Astrocyte (in vitro differentiated cells and primary cell): Measurements from ENCODE around the gene EPB41L3. TPM values are rescaled to one million over a fixed set of nuclear protein-coding genes. Genes with fewer than 3 reads are reported as not detected.

Source experiments
- DNase-seq: peaks from one replicate; pipeline ENCODE4 v3.0.0-alpha.2; 2010; ENCODE audit warnings: low read depth
- FAIRE-seq: peaks from 2 replicates; lab custom pipeline; 2011; peaks lifted over from hg19 to GRCh38; lab: Jason Lieb, UNC
- H2AFZ ChIP-seq: 2 replicates; pipeline ENCODE4 v1.6.0; 2012; ENCODE audit warnings: low read depth, low read length, inconsistent platforms
- H3K27ac ChIP-seq: 2 replicates; pipeline ENCODE4 v1.5.1; 2011; ENCODE audit warnings: low read depth, low read length, inconsistent platforms
- H3K27me3 ChIP-seq: 2 replicates; pipeline ENCODE4 v1.6.0; 2011; ENCODE audit warnings: low read length, inconsistent platforms; ENCODE audit not compliant: insufficient read depth
- H3K36me3 ChIP-seq: 2 replicates; pipeline ENCODE4 v1.5.1; 2011; ENCODE audit warnings: low read length, inconsistent platforms; ENCODE audit not compliant: insufficient read depth
- H3K4me1 ChIP-seq: 2 replicates; pipeline ENCODE4 v1.5.1; 2011; ENCODE audit warnings: low read length, inconsistent platforms; ENCODE audit not compliant: insufficient read depth
- H3K4me2 ChIP-seq: 2 replicates; pipeline ENCODE4 v1.6.0; 2012; ENCODE audit warnings: low read length, inconsistent platforms
- H3K4me3 ChIP-seq: 2 replicates; pipeline ENCODE4 v1.5.1; 2011; ENCODE audit warnings: low read depth, mild to moderate bottlenecking, low read length, inconsistent platforms; ENCODE audit not compliant: insufficient read depth
- H3K79me2 ChIP-seq: 2 replicates; pipeline ENCODE4 v1.6.0; 2012; ENCODE audit warnings: mild to moderate bottlenecking, low read length, inconsistent platforms; ENCODE audit not compliant: insufficient read depth
- H3K9ac ChIP-seq: 2 replicates; pipeline ENCODE4 v1.6.0; 2012; ENCODE audit warnings: mild to moderate bottlenecking, low read length, inconsistent platforms
- H3K9me3 ChIP-seq: 2 replicates; pipeline ENCODE4 v1.5.1; 2012; ENCODE audit warnings: low read depth, mild to moderate bottlenecking, low read length, inconsistent platforms; ENCODE audit not compliant: insufficient read depth
- H4K20me1 ChIP-seq: 2 replicates; pipeline ENCODE4 v1.6.0; 2012; ENCODE audit warnings: low read length, inconsistent platforms; ENCODE audit not compliant: insufficient read depth
- H3K27ac Mint-ChIP-seq: one replicate; pipeline ENCODE4 v1.8.0; 2021; ENCODE audit warnings: mild to moderate bottlenecking, mixed read lengths; ENCODE audit not compliant: unreplicated experiment
- H3K27me3 Mint-ChIP-seq: one replicate; pipeline ENCODE4 v1.8.0; 2021; ENCODE audit warnings: low read depth, mixed read lengths; ENCODE audit not compliant: unreplicated experiment
- H3K36me3 Mint-ChIP-seq: one replicate; pipeline ENCODE4 v1.8.0; 2021; ENCODE audit warnings: low read depth, mixed read lengths; ENCODE audit not compliant: unreplicated experiment
- H3K4me1 Mint-ChIP-seq: one replicate; pipeline ENCODE4 v1.8.0; 2021; ENCODE audit warnings: low read depth, mixed read lengths; ENCODE audit not compliant: unreplicated experiment
- H3K4me3 Mint-ChIP-seq: one replicate; pipeline ENCODE4 v1.8.0; 2021; ENCODE audit warnings: mild to moderate bottlenecking, moderate library complexity, mixed read lengths; ENCODE audit not compliant: unreplicated experiment
- H3K9me3 Mint-ChIP-seq: one replicate; pipeline ENCODE4 v1.8.0; 2021; ENCODE audit warnings: mild to moderate bottlenecking, mixed read lengths; ENCODE audit not compliant: unreplicated experiment
- CTCF ChIP-seq: IDR thresholded peaks from 2 replicates; pipeline ENCODE4 v1.5.1; 2011; ENCODE audit warnings: low read depth, mild to moderate bottlenecking, inconsistent platforms, low read length, moderate library complexity; ENCODE audit not compliant: insufficient read depth
- EZH2 ChIP-seq: IDR thresholded peaks from 2 replicates; pipeline ENCODE4 v1.6.1; 2012; ENCODE audit warnings: mild to moderate bottlenecking, low read length, inconsistent platforms; ENCODE audit not compliant: insufficient read depth
- total RNA-seq: library from RNA; stranded (reverse); gene quantifications from 2 replicates; pipeline ENCODE4 v1.2.1, GENCODE V29; 2021

The EPB41L3 gene
- total RNA-seq, 1 donor from 2014 or later = 97.0 TPM

GRCh38 chr18:5419030-5419429 lies 124.8 kb downstream of the EPB41L3 start:
- Histone ChIP-seq H4K20me1 (no peaks in the 10 kb centered on the region), H2AFZ (no peak overlapping the region), H3K4me2 (no peak overlapping the region), H3K27me3 (no peaks in the 10 kb centered on the region), H3K4me3 (no peak overlapping the region), H3K27ac (no peak overlapping the region), H3K9me3 (no peaks in the 10 kb centered on the region), H3K36me3 (peaks cover 3% of the 10 kb centered on the region), H3K79me2 (no peaks in the 10 kb centered on the region), H3K4me1 (no peaks in the 10 kb centered on the region), H3K9ac (no peak overlapping the region)
- FAIRE-seq (no peak), DNase-seq (no peak)
- Mint-ChIP-seq H3K27ac (no peak overlapping the region), H3K27me3 (no peaks in the 10 kb centered on the region), H3K4me3 (no peak overlapping the region), H3K4me1 (peaks cover 5% of the 10 kb centered on the region), H3K9me3 (no peaks in the 10 kb centered on the region), H3K36me3 (peaks cover 6% of the 10 kb centered on the region)
- TF ChIP-seq EZH2 (no peak), CTCF (no peak)

GRCh38 chr18:5417342-5417741 lies 126.5 kb downstream of the EPB41L3 start:
- Histone ChIP-seq H3K79me2 (no peaks in the 10 kb centered on the region), H4K20me1 (no peaks in the 10 kb centered on the region), H3K27ac (no peak overlapping the region), H3K9me3 (no peaks in the 10 kb centered on the region), H3K4me2 (no peak overlapping the region), H2AFZ (no peak overlapping the region), H3K27me3 (no peaks in the 10 kb centered on the region), H3K9ac (no peak overlapping the region), H3K4me3 (no peak overlapping the region), H3K36me3 (no peaks in the 10 kb centered on the region), H3K4me1 (no peaks in the 10 kb centered on the region)
- H3K4me3 Mint-ChIP-seq = no peak overlapping the region
- TF ChIP-seq CTCF = no peak
- no peak for TF ChIP-seq EZH2
- DNase-seq (no peak), FAIRE-seq (no peak)
- H3K27ac Mint-ChIP-seq = no peak overlapping the region
- no peaks in the 10 kb centered on the region for H3K27me3 Mint-ChIP-seq
- peaks cover 5% of the 10 kb centered on the region for H3K4me1 Mint-ChIP-seq
- H3K36me3 Mint-ChIP-seq = peaks cover 6% of the 10 kb centered on the region
- no peaks in the 10 kb centered on the region for H3K9me3 Mint-ChIP-seq

GRCh38 chr18:5416112-5416511 lies 127.7 kb downstream of the EPB41L3 start:
- peaks cover 6% of the 10 kb centered on the region for H3K36me3 Mint-ChIP-seq
- H3K27ac Mint-ChIP-seq = no peak overlapping the region
- FAIRE-seq (no peak), DNase-seq (no peak)
- Histone ChIP-seq H3K36me3 (no peaks in the 10 kb centered on the region), H3K9ac (no peak overlapping the region), H3K4me2 (no peak overlapping the region), H3K9me3 (no peaks in the 10 kb centered on the region), H2AFZ (no peak overlapping the region), H4K20me1 (no peaks in the 10 kb centered on the region), H3K4me1 (no peaks in the 10 kb centered on the region), H3K27ac (no peak overlapping the region), H3K4me3 (no peak overlapping the region), H3K79me2 (no peaks in the 10 kb centered on the region), H3K27me3 (no peaks in the 10 kb centered on the region)
- no peaks in the 10 kb centered on the region for H3K9me3 Mint-ChIP-seq
- H3K4me3 Mint-ChIP-seq = no peak overlapping the region
- TF ChIP-seq CTCF (no peak), EZH2 (no peak)
- no peaks in the 10 kb centered on the region for H3K27me3 Mint-ChIP-seq
- H3K4me1 Mint-ChIP-seq = peaks cover 5% of the 10 kb centered on the region
